ENCODE data around the gene ZMYND8.
"Not testable (repeated sequence)": the region's sequence is repeated elsewhere in the genome, so short reads cannot be mapped to it uniquely, and the experiment has no call there.

The ZMYND8 gene

GRCh38 chr20:47261161-47261774, 95.2 kb downstream of the ZMYND8 start:
- H3K4me3 ChIP-seq, H3K27ac ChIP-seq: not testable (repeated sequence)

GRCh38 chr20:47260540-47261126, 95.9 kb downstream of the ZMYND8 start:
- H3K27ac ChIP-seq, H3K4me3 ChIP-seq: not testable (repeated sequence)

GRCh38 chr20:47258745-47259695, 97.5 kb downstream of the ZMYND8 start:
- H3K4me3 ChIP-seq = no peak overlapping the region
- H3K27ac ChIP-seq = peak overlapping the region in 14 of 21 experiments; percentile 7 to 76 (median 47)

GRCh38 chr20:47257771-47258170, 98.7 kb downstream of the ZMYND8 start:
- Histone ChIP-seq H3K4me3 (no peak overlapping the region), H3K27ac (peak overlapping the region in 7 of 21 experiments; percentile 10 to 76 (median 54))

- Histone ChIP-seq H3K4me3 (no peak overlapping the region), H3K27ac (no peak overlapping the region)
Measured at GRCh38 chr20:47257256-47257655, 99.2 kb downstream of the ZMYND8 start.

DNA sequence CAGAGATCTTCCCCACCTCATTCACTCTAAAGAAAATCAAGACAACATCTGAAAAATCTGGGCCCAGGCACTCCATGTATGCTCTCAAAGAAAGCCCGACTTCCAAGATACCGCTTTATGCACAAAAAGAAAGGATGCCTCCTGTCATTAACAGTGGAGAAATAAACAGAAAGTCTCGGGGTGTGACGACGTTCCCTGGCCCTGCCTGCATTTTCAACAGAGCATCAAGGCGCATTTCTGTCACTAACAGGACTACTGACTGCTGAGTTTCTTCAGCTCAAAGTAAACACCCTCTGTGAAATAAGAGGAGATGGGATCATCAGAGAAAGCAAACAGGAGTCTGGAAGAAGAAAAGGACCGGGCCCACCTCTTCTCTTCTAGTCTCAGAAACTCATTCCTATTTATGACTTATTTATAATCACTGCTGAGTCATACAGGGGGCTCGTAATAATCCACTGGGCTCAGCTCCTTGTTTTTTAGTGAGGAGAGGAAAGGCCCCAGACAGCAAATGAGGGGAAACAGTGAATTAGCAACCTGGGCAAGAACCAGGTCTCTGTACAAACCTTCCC, 99.7 kb downstream of the ZMYND8 start:
- Histone ChIP-seq H3K4me3 (no peak overlapping the region), H3K27ac (no peak overlapping the region)

- Histone ChIP-seq H3K27ac (no peak overlapping the region), H3K4me3 (no peak overlapping the region)
Measured at GRCh38 chr20:47253872-47254271, 102.6 kb downstream of the ZMYND8 start.

DNA sequence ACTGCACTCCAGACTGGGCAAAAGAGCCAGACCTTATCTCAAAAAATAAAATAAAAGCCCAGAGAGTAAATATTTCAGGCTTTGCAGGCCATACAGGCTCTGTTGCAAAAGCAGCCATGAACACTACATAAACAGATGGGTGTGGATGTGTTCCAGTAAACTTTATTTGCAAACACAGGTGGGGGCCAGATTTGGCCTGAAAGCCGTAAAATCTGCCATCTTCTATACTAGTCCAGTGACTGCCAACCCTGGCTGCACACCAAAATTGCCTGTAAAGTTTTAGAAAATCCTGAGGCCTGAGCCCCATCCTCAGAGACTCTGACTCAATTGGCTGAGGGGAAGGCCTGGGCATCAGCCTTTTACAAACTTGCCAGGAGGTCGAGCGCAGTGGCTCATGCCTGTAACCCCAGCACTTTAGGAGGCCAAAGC, 103.6 kb downstream of the ZMYND8 start:
- H3K4me3 ChIP-seq = no peak overlapping the region
- H3K27ac ChIP-seq = peak overlapping the region in 2 of 21 experiments; percentile 15 to 16

DNA sequence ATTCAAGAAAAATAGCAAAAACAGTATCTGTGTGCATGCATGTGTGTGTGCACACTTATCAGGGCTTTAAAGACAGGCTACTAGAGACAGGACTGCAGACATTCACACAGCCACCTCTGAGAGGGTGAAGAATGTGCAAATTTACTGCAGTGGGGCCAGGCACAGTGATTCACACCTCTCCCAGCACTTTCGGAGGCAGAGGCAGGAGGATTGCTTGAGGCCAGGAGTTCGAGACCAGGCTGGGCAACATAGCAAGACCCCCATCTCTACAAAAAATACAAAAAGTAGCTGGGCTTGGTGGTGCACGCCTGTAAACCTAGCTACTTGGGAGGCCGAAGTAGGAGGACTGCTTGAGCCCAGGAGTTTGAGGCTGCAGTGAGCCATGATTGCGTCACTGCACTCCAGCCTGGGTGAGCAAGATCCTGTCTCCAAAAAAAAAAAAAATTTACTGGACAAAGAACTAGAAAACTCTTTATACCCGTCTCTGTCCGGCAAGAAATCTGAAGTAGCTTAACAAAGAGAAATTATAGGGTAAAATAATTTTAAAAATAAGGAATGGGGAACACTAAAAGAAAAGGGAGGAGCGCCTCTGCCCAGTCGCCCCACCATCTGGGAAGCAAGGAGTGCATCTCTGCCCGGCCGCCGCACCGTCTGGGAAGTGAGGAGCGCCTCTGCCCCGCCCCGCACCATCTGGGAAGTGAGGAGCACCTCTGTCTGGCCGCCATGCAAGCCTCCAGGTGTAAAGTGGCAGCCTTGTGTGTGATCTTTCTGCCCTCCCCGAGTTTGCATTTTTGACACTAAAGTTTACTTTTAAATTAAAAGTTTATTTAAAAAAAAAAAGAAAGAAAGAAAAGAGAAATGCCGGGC, 105.1 kb downstream of the ZMYND8 start:
- Histone ChIP-seq H3K27ac (no peak overlapping the region), H3K4me3 (no peak overlapping the region)

- no peak overlapping the region for H3K4me3 ChIP-seq
- H3K27ac ChIP-seq = no peak overlapping the region
Measured at GRCh38 chr20:47250360-47250759, 106.1 kb downstream of the ZMYND8 start.

DNA sequence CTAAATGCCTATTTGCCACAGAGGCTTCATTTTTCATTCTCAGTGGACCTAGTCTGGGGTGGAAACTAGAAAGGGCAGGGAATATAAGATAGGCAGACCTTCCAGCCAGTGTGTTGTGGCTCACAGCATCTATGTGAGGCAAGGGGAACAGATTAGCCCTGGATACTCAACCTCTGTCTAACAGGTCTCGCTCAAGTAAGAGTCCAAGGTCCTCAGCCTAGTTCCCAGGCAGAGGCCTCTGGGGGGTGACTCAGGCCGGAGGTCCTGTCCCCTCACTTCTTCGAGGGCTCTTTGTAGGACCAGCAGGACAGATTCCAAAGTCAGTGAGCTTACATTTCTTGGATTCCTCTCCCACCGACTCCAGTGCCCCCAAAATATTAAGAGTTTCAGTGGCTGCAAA, 106.6 kb downstream of the ZMYND8 start:
- no peak overlapping the region for H3K27ac ChIP-seq

DNA sequence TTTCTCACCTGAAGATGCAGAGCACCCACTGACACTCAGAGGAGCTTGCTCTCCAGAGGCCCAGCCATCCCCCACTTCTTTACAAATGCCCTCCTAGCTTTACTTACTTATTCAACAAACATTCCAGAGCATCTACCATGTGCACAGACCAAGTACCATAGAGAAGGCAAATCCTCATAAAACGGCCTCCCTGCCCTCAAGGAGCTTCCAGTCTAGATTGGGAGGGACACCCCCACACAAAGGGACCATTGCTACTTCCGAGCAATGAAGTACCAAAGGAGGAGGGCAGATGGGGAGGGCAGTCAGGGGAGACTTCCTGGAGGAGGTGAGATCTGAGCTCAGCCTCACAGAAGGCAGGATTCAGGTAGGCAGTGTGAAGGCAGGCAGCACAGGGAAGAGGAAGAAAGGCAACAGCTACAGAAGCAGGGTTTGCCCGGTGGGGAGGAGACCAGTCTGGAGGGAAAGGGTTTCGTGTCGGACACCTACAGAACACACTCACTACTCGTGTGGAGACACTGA, 108.0 kb downstream of the ZMYND8 start:
- no peak overlapping the region for H3K27ac ChIP-seq
- no peak overlapping the region for H3K4me3 ChIP-seq

More for the DNA sequence above, 106.6 kb downstream of the ZMYND8 start:
- H3K4me3 ChIP-seq = no peak overlapping the region

GRCh38 chr20:47247972-47248371, 108.5 kb downstream of the ZMYND8 start:
- H3K27ac ChIP-seq = no peak overlapping the region

DNA sequence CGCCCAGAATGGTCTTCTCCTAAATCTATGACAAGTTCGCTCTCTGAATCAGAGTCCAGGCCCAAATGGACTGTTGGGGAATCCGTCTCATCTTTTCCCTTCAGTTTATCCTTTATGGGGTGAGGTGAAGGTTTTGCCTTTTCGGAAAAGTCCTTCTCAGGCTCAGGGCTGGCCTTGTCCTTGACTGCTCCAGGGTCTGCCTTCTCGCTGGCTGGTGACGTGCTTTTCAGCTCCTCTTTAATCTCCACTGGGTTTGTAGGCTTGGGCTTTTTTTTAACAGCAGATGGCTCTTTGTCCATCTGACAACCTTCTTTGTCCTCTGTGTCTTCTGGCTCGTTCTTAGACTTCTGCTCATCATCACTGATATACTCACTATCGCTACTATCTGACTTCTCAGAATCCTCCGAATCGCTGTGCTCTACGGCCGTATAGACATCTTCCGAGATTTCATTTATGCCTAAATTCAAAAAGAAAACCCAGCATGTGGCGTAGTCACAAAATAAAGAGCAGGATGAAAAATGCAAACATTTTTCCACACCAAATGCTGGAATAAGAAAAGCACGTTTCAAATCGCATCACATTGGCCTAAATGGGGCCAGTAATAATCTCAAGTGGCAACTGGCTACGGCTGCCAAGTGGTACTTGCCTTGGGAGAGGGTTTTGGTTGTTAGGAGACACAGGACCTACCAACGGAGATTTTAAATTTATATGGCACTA, 110.3 kb downstream of the ZMYND8 start:
- Histone ChIP-seq H3K27ac (no peak overlapping the region), H3K4me3 (no peak overlapping the region)

More at GRCh38 chr20:47247972-47248371, 108.5 kb downstream of the ZMYND8 start:
- no peak overlapping the region for H3K4me3 ChIP-seq

DNA sequence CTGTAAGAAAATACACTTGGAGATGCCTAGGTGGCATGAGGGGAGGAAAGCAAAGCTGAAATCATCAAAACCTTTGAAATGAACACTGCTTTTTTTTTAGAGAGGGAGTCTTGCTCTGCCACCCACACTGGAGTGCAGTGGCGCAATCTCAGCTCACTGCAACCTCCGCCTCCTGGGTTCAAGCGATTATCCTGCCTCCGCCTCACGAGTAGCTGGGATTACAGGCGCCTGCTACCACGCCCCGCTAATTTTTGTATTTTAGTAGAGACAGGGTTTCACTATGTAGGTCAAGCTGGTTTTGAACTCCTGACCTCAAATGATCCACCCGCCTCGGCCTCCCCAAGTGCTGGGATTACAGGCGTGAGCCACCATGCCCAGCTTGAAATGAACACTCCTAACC, 111.3 kb downstream of the ZMYND8 start:
- H3K4me3 ChIP-seq, H3K27ac ChIP-seq: not testable (repeated sequence)

GRCh38 chr20:47244451-47244850, 112.0 kb downstream of the ZMYND8 start:
- no peak overlapping the region for H3K4me3 ChIP-seq
- no peak overlapping the region for H3K27ac ChIP-seq

- no peak overlapping the region for H3K4me3 ChIP-seq
- H3K27ac ChIP-seq = no peak overlapping the region
Measured at GRCh38 chr20:47243532-47244305, 112.8 kb downstream of the ZMYND8 start.

- Histone ChIP-seq H3K27ac (no peak overlapping the region), H3K4me3 (no peak overlapping the region)
Measured at GRCh38 chr20:47243003-47243402, 113.5 kb downstream of the ZMYND8 start.

All from skin epidermis (tissue), 12 donors.